ENCODE results near the gene PGAM2.
A peak's percentile ranks its signal among the peaks of the same experiment; 100 is the strongest.

The PGAM2 gene

GRCh38 chr7:44065431-44066110, at the start of gene PGAM2:
Gene PGAM2, minus strand, starts transcription at chr7:44065567. Its CDS starts 38 bp downstream, at chr7:44065529.
- no peak for DNase-seq

DNA sequence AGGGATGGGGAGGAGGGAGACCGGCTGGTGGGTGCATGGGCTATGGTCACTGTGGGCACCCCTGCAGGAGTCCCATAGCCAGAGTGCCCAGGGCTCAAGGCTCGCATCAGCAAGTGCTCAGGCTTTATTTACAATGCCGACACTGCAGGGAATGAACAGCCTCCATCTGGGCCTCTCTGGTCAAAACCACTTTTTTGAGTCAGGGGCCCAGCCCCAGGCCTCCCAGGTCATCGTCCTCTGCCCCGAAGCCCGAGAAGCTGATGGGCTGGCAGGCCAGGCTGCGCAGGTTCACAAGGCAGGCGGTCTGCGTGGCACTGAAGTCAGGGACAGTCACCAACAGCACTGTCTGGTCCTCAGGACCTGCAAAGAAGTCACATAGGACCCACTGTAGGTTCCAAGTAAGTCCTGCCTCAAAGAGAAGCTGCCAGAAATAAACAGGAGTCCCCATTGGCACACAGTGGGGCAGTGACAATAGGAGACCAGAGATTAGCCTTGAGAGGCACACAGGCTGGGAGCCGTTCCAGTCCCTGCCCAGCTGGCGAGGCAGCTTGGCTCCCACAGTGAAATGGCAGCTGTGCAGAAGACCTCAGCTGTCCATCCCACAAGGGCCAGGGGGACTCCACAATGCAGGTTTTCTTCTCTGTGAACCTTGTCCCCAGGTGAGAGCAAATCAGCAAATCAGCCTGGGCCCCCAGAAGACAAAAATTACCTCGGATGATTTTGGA, 49.4 kb upstream of the PGAM2 start:
- DNase-seq, result no peak

GRCh38 chr7:44113764-44114354, 48.5 kb upstream of the PGAM2 start:
- no peak for DNase-seq

DNA sequence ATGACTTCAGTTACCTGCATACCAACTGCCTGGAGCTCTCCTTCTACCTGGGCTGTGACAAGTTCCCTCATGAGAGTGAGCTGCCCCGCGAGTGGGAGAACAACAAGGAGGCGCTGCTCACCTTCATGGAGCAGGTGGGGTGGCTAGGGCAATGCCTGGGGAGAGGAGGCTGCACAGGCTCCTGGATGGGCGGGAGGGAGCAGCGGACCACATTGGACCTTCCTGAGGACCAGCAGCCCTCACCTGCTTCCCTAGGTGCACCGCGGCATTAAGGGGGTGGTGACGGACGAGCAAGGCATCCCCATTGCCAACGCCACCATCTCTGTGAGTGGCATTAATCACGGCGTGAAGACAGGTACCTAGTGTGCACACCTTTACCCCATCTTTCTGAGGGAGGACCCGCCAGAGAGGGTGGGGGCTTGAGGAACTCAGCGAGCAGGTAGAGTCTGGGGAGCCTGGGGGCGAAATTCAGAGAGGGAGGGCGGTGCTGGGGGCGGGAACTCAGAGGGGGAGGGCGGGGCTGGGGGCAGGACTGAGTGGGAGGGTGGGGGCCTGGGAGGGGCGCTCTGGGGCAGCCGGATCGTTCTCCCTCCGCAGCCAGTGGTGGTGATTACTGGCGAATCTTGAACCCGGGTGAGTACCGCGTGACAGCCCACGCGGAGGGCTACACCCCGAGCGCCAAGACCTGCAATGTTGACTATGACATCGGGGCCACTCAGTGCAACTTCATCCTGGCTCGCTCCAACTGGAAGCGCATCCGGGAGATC, 47.8 kb upstream of the PGAM2 start:
- no peak for DNase-seq

DNA sequence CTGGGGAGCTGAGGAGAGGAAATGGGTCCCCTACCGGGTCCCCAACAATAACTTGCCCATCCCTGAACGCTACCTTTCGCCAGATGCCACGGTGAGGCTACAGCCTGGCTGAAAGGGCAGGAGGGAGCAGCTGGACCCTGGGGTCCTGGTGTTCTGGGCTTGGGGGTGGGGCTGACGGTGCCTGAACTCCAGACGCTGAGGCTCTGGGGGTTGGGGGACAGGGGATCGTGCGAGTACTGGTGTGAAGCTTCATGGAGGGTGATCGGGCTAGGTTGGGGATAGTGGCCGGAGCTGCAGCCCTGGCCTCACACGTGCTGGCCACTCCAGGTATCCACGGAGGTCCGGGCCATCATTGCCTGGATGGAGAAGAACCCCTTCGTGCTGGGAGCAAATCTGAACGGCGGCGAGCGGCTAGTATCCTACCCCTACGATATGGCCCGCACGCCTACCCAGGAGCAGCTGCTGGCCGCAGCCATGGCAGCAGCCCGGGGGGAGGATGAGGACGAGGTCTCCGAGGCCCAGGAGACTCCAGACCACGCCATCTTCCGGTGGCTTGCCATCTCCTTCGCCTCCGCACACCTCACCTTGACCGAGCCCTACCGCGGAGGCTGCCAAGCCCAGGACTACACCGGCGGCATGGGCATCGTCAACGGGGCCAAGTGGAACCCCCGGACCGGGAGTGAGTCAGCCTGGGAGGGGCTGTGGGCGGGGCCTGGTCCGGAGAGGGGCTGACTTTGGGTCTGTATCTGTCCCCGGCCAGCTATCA, 47.0 kb upstream of the PGAM2 start:
- no peak for DNase-seq

DNA sequence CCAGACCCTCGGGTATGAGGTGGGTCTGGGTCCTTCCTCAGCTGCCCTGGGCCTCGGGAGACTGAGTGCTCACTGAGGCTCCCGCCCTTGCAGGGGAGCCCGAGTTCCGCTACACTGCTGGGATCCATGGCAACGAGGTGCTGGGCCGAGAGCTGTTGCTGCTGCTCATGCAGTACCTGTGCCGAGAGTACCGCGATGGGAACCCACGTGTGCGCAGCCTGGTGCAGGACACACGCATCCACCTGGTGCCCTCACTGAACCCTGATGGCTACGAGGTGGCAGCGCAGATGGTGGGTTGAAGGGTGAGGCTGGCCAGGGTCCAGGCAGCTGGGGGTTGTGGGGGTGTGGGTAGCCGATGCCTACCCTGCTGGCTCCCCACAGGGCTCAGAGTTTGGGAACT, 46.4 kb upstream of the PGAM2 start:
- DNase-seq, result no peak

- no peak for DNase-seq
Observed at GRCh38 chr7:44110719-44111635, 45.6 kb upstream of the PGAM2 start.

DNA sequence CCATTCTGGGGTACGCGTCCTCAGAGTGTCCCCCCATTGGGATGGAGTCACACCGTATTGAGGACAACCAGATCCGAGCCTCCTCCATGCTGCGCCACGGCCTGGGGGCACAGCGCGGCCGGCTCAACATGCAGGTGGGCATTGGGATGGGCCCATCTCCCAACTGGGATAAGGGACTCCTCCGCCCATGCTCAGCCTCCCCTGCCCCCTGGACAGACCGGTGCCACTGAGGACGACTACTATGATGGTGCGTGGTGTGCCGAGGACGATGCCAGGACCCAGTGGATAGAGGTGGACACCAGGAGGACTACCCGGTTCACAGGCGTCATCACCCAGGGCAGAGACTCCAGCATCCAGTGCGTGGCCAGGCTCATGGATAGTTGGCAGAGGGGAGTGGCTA, 44.6 kb upstream of the PGAM2 start:
- DNase-seq, result no peak

- no peak for DNase-seq
Observed at GRCh38 chr7:44108768-44109750, 43.7 kb upstream of the PGAM2 start.

- no peak for DNase-seq
Observed at GRCh38 chr7:44107961-44108767, 42.8 kb upstream of the PGAM2 start.

GRCh38 chr7:44107116-44107960, 42.0 kb upstream of the PGAM2 start:
- no peak for DNase-seq

DNA sequence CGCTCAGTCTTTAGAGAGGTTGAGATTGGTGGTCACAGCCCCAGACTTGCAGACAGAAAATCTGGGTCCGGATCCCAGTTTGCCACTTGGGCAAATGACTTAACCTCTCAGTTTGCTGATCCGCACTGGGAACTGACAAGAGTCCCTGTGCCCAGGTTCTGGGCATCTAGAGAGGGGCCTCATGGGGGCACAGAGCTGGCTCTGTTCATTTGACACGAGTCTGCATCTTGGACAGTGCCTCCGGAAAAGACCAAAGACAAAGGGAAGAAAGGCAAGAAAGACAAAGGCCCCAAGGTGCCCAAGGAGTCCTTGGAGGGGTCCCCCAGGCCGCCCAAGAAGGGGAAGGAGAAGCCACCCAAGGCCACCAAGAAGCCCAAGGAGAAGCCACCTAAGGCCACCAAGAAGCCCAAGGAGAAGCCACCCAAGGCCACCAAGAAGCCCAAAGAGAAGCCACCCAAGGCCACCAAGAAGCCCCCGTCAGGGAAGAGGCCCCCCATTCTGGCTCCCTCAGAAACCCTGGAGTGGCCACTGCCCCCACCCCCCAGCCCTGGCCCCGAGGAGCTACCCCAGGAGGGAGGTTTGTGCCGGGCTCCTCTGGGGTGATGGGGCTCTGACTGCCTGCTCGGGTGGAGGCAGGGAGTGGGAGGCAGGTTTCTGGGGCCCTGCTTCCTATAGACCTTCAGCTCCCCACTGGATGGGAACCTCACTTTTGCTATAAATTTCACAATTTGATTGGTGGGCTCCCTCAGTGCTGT, 41.1 kb upstream of the PGAM2 start:
- no peak for DNase-seq

DNA sequence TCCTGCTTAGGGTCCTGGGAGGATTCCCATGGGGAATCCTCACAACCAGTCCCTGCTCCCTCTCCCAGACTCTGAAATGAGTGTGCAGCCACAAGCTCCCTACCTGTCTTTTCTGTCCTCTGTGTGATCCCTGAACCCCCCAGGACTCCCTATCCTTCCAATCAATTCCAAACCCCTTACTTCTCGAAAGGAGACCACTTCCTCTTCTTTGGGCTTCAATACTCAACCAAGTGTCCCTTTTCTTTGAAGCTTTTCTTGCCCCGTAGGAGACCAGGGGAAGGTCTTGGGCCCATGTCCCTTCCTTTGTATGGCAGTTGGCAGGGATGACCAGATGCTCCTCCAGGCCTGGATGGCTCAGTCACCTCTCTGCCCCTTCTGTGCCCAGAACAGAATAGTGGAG, 40.5 kb upstream of the PGAM2 start:
- DNase-seq, result no peak

GRCh38 chr7:44104860-44105771, 39.7 kb upstream of the PGAM2 start:
- peak; percentile 72 for DNase-seq

DNA sequence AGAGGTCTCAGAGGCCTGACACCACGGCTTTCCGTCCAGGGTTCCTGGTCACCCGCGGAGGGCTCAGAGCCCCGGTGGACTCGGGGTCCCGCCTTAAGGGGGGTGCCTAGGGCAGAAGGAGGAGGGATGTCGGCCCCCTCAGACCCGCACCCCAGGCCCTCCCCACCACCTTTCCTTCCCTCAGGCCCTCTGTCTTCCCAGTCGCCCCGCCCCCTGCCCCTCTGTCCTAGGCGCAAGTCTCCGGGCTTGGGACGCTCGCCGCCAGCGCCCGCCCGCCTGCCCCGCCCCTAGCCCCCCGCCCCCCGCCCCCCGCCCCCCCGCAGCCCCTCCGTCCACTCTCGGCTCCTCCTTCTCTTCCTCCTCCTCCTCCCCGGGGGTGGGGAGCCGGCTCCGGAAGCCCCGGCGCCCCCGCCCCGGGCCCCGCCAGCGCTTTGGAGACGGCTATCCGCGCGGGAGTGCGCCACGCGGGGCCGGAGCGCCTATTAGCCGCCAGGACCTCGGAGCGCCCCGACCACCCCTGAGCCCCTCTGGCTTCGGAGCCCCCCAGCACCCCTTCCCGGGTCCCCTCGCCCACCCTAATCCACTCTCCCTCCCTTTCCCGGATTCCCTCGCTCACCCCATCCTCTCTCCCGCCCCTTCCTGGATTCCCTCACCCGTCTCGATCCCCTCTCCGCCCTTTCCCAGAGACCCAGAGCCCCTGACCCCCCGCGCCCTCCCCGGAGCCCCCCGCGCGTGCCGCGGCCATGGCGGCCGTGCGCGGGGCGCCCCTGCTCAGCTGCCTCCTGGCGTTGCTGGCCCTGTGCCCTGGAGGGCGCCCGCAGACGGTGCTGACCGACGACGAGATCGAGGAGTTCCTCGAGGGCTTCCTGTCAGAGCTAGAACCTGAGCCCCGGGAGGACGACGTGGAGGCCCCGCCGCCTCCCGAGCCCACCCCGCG, 38.8 kb upstream of the PGAM2 start, which contains the start of gene AEBP1:
TSS of gene AEBP1 (plus strand) at position 423 of the 937 bp plus-strand sequence. CDS start at position 744, 321 bp downstream.
- no peak for DNase-seq
